Right atrium auricular region (tissue), 2 donors: ENCODE measurements around the gene PIK3R3. TPM values are rescaled to one million over a fixed set of nuclear protein-coding genes. Genes with fewer than 3 reads are reported as not detected.

Source experiments
- DNase-seq: peaks from one replicate; pipeline ENCODE4 v3.0.0-alpha.2; 2019; ENCODE audit warnings: low spot score
- H3K27ac ChIP-seq, 2 donors: fragments of 200-600 bp; sonication (generic); 1 replicate in 1 of 2; 2 replicates in 1 of 2; pipeline ENCODE4 v1.5.1; 2016 to 2019
- H3K27me3 ChIP-seq, 2 donors: fragments of 200-600 bp; sonication (generic); one replicate each; pipeline versions ENCODE4 v1.5.1 to v1.6.0; 2017 to 2019
- H3K36me3 ChIP-seq: fragments of 200-600 bp; sonication (generic); one replicate; pipeline ENCODE4 v1.5.1; 2016
- H3K4me1 ChIP-seq, 2 donors: fragments of 200-600 bp; sonication (generic); one replicate each; pipeline versions ENCODE4 v1.5.1 to v1.6.0; 2017 to 2019
- H3K4me3 ChIP-seq, 2 donors: fragments of 200-600 bp; sonication (generic); 1 replicate in 1 of 2; 2 replicates in 1 of 2; pipeline ENCODE4 v1.5.1; 2017 to 2019; ENCODE audit warnings: mild to moderate bottlenecking in 1 of 2, moderate library complexity in 1 of 2
- H3K9me3 ChIP-seq, 2 donors: fragments of 200-600 bp; sonication (generic); one replicate each; pipeline ENCODE4 v1.5.1; 2019
- CTCF ChIP-seq, 2 donors: fragments of 200-600 bp; sonication (generic); IDR thresholded peaks; one replicate each; pipeline ENCODE4 v1.5.1; 2019; ENCODE audit warnings: antibody characterized with exemption in 2 of 2
- total RNA-seq, 2 donors: library from RNA; depleted of rRNA; stranded (reverse); fragments of >200 nt; gene quantifications; one replicate each; pipeline ENCODE4 v1.1.0, GENCODE V29; 2016

Gene PIK3R3
- total RNA-seq, 2 donors from 2014 or later: 24.3 to 35.3 TPM

- H3K27ac ChIP-seq: no peak overlapping the region
- H3K4me3 ChIP-seq: no peak overlapping the region
- H3K9me3 ChIP-seq: no peaks in the 10 kb centered on the region
- no peak for TF ChIP-seq CTCF (IDR thresholded peaks at IDR 0.05)
- H3K36me3 ChIP-seq: peaks cover 5% of the 10 kb centered on the region
- no peaks in the 10 kb centered on the region for H3K27me3 ChIP-seq
- DNase-seq: no peak
- peaks cover 0 to 6% of the 10 kb centered on the region in 2 donors for H3K4me1 ChIP-seq
These were observed 137.1 kb downstream of the PIK3R3 start for GRCh38 chr1:45995298-45995697.

- no peak overlapping the region for H3K4me3 ChIP-seq
- H3K9me3 ChIP-seq: no peaks in the 10 kb centered on the region
- H3K27me3 ChIP-seq: no peaks in the 10 kb centered on the region
- peaks cover 1% of the 10 kb centered on the region for H3K36me3 ChIP-seq
- H3K27ac ChIP-seq: no peak overlapping the region
- no peak for TF ChIP-seq CTCF (IDR thresholded peaks at IDR 0.05)
- no peak for DNase-seq
- peaks cover 0 to 6% of the 10 kb centered on the region in 2 donors for H3K4me1 ChIP-seq
These were observed 138.0 kb downstream of the PIK3R3 start for GRCh38 chr1:45994423-45994822.

Other genes starting within 250 kb of the PIK3R3 start
- 1 to 10 TPM; 2.0 to 2.3 TPM for gene TSPAN1, start 42.5 kb upstream of the PIK3R3 start, total RNA-seq
- gene P3R3URF, start 43.9 kb upstream of the PIK3R3 start, total RNA-seq: not detected
- 10 to 100 TPM; 57.0 to 87.8 TPM for gene POMGNT1, start 65.8 kb upstream of the PIK3R3 start, total RNA-seq
- gene LURAP1, start 70.7 kb upstream of the PIK3R3 start, total RNA-seq: 1 to 10 TPM; 4.1 to 9.1 TPM
- not detected for gene RAD54L, start 115.1 kb upstream of the PIK3R3 start, total RNA-seq
- gene LRRC41, start 171.0 kb upstream of the PIK3R3 start, total RNA-seq: 10 to 100 TPM; 48.3 to 57.8 TPM
- gene UQCRH, start 171.1 kb upstream of the PIK3R3 start, total RNA-seq: 1,000 to 10,000 TPM in 1 of 2 donors, 100 to 1,000 TPM in 1; 929 to 1,323 TPM
- gene NSUN4, start 208.2 kb upstream of the PIK3R3 start, total RNA-seq: 10 to 100 TPM in 1 of 2 donors, 1 to 10 TPM in 1; 9.1 to 13.9 TPM